GM19438 (cell line): ENCODE measurements around the gene PUDP.

Source experiments
- ATAC-seq: cut with Tn5 transposase; IDR thresholded peaks from one replicate; pipeline ENCODE4 v1.9.1; 2021; ENCODE audit warnings: low read depth; ENCODE audit not compliant: unreplicated experiment

The PUDP gene

DNA sequence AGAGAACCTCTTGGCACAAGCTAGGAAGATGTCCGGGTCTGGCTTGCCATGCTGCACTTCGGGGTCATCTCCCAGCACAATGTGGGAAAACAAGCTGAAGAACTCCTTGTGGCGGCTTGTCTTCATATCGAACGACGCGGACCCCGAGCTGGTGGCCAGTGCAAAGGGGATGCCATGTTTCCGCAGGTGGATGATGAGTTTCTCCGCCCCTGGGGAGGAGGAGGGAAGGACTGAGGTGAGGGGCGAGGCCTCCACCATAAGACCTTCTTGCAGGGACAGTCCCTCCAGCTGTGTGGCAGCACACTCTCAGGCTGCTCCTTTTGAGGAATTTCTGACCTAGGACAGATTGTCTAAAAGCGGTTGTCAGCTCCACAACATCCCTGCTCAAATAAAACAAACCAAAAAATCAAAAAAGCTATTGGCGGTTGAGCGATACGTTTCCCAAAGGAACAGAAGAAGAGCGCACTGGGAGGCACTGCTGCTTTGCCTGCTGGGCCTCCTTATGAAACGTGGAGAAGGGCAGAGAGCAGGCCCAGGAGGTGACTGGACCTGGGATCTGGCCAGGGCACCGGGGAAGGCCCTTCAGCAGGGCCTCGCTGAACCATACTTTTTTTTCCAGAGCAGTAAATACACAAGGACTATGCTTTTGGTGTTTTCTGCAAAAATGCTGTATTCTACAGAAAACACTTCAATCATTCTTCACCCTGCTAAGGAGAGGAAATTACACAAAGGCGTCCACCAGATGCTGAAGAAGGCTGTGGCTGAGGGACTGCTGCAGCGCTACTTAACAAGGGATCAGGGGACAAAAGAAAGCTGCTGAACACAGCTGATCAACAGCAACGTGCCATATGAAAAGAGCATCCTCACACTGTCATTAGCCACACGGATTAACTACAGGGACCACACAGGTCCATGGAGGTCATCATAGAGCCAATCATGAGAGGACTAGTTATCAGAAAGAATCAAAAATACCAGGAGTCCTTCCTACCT lies 70.4 kb downstream of the PUDP start:
- ATAC-seq = no peak

DNA sequence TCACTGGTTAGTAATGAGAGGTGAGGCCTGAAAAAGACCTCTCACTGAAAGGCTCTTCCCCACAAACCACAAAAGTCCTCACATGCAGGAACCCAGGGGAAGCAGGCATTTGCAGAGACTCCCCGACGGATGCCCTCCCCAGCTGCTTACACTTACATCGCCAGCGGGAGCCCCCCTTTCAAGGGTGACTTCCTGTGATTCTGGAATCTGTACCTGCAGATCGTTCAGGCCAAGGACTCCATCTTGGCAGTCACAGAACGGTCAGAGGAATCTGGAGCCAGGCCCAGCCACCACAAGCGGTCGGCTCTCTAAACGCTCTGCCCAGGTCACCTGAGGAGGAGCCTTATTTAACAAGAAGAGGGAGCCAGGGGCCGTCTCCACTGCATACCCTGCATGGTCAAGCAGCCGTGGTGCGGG lies 71.7 kb downstream of the PUDP start:
- ATAC-seq = no peak

DNA sequence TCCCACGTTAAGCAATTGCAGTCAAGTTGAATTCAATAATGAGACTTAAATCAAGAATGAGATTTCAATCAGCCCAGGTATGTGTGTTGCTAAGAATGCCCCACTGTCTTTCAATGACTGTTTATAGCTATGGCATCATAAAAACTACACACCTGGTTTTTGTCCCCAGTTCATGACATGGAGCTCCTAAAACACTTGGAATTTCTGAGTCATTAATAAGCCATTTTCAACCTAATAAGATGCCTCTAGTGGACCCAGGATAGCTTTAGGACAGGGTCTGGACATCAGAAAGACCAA lies 73.1 kb downstream of the PUDP start:
- no peak for ATAC-seq

DNA sequence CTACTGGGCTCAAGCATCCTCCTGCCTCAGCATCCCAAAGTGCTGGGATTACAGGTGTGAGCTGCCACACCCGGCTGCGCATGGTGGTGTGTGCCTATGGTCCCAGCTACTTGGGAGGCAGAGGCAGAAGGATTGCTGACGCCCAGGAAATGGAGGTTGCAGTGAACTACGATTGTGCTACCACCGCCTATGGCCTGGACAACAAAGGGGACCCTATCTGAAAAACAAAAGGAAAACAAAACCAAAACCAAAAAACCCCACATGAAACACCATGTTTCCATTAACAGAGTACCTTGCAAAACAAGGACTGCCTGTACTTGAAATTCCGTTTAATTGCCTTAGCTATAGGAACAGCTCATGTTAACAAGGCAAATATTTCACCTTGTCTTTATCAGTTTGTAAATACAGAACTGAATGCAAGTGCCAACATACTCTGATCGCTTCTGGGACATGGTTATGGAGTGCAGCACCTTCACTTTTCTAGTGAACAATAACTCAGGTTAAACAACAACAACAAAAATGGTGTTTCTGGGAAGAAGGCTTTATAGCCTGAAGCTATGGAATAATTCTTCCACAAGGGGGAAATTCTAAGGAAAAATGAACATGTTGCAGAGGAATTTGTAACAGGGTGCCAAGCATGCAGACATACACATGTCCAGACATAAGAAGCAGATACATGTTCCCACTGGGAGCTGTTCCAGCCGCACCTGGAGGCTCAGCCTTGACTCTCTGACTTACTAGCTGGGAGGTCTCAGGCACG lies 73.6 kb downstream of the PUDP start:
- no peak for ATAC-seq

DNA sequence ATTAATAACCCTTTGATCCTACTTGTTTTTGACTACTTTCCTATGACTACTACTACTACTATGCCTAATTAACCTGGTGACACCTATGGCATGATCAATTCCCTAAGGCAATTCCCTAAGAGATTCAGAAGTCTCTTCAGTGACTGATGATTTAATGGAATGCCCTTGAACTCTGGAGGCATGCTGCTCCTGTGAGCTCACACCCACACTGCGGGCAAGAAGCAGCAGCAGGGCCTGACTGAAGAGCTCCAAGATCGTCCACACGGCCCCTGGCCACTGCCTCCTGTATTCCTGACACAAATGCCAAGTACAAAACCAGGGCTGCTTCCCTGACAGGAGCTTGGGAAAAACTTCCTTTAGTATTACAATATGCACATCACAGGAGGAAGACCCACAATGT lies 74.6 kb downstream of the PUDP start:
- ATAC-seq = no peak

DNA sequence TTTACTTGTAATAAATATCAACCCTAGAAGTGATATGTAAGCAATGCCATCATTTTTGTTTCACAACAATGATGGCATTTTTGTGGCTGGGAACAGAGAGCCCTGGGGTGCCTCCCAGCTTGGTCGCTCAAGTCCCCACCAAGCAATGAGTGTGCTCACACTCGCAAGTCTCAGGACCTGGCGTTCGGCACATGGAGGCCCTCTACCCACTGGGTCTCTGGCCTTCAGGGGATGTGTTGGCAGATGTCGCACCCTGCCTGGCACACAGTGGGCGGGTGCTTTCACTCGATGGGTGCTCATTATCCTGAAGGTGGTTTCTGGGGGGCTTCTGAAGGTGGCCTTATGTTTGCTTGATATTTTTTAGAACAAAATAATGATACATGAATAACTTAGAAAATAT lies 75.1 kb downstream of the PUDP start:
- ATAC-seq = no peak

DNA sequence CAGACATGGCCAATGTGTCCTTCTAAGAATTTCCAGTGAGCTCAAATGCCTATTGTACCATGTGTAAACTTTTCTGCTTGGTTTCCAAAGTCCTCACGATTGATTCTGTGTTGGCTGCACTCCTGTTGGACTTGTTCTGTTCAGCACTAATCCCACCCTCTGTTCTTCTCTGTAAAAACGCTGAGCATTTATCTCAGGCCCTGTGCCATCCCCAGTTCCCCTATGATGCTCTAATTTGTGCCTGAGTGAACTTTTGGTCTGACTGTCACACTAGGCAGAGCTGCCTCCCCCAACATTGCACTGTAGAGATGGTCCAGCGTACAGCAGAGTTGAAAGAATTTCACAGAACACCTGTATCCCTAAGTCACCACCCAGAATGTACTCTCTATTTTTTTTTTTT lies 76.6 kb downstream of the PUDP start:
- no peak for ATAC-seq

DNA sequence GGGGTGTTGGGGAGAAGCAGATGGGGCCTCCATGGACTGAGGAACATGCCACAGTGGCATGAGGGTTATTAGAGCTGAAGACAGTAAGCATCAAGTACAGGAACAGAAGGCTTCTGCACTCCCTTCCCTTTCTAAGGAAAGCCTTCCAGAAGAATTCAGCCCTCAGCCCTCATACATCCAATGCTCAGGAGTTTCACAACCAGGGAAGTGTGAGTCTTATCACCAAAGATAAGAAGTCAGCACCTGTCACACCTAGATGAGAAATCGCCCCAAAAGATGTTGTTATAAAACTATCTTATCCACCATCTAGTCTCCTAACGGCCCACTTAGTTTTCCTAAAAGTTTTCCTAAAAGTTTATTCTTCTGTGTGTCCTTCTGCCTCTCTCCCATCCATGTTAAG lies 78.4 kb downstream of the PUDP start:
- ATAC-seq = no peak

DNA sequence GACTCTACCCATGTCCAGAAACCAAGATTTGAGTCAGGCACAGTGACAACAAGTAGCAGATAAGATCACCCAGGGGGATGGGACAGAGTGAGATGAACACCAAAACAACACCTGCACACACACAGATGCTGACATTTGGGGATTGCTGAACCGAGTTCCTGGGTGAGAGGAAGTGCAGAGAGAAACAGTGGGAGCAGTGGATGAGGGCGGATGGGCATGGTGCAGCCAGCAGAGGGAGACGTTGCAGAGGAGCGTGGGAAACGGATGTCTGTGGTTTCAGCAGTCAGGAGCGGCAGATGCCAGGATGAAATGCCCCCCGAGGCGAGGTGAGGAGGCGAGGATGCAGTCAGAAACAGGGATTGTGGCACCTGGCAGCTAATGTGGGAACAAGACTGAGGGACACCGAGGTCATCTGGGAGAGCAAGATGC lies 79.0 kb downstream of the PUDP start:
- ATAC-seq = peak; percentile 53

DNA sequence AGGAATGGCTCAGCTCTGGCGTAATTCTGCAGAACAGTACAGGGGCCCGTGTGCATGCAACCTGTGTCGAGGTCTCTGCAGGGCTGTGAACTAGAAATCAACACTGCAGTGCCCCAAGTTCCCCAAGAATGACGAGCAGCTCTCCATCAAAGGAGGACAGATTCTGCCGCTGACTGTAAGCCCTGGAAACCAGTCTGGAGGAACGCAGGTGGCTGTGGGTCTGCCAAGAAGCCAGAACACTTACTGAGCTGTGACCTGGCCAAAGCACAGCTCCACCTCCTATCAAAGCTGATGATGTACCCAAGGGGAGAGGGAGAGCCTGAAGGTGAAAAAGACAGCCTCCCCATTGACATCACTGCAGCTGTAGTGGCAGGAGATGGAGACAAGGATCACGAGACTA lies 80.7 kb downstream of the PUDP start:
- ATAC-seq = no peak

DNA sequence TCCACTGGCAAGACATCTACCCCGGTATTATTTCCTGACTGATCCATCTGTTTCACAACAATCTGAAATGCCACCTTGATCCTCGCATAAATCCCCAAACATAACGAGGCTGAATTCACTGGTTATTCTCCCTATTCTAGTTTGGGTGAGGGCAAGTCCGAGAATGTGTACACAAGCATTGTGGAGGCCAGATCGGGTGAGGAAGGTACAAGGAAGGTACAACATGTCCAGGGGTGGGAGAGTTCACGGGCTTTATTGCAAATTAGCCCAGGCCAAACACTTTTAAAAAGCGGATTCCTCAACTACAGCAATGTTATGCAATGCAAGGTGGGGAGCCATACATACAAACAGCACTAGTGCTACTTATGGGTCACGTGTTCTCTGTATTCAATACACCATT lies 82.5 kb downstream of the PUDP start:
- ATAC-seq = no peak

DNA sequence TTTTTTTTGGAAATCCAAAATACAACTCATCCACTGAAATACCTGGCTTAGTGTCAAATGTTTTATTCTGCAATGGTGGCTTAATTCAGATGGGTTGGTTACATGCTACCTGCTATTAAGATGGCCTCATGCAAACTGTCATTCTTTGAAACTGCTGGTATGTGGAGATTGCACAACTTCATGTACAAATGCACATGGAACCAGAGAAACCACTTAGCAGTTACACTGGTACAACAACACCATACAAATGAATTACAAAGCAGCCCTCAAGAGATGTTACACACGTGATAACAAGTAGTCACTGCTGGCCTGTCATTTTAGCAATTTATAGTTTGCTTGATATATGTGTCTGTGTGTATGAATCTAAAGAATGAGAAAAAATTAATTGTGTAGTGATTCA lies 85.0 kb downstream of the PUDP start:
- ATAC-seq = no peak

DNA sequence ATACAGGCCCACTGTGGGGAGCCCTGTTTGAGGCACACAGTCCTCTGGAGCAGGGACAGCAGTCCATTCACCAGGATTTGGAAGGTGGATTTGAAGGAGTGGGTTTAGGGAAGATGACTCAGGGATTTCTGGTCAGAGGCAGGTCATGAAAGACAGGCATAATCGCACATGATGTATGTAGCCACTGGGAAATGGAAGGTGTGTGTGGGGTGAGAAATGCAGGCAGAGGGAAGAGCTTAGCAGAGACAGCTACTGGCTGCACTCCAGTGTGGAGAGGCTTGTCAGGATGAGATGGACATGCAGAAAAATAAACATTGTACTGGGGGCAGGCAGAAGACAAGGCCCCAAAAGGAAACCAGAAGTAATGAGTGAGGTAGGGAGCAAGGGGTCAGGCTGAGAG lies 85.7 kb downstream of the PUDP start:
- ATAC-seq = no peak

DNA sequence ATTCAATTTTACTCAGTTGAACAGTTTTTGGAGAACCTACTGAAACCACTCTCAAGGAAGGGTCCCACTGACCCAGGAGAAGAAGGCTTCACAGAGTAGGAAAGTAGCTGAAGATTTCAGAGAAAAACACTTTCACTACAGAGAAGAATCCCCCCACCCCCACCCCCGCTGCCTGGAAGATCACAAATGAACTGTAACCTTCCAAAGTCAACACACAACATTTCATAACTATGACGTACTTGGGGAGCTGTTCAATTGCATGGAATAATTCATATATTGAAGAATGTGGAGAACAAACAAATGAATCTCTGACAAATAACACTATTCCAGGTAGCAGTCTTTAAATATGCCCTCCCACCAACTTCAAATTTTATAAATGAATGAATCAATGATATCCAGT lies 86.5 kb downstream of the PUDP start:
- ATAC-seq = no peak

DNA sequence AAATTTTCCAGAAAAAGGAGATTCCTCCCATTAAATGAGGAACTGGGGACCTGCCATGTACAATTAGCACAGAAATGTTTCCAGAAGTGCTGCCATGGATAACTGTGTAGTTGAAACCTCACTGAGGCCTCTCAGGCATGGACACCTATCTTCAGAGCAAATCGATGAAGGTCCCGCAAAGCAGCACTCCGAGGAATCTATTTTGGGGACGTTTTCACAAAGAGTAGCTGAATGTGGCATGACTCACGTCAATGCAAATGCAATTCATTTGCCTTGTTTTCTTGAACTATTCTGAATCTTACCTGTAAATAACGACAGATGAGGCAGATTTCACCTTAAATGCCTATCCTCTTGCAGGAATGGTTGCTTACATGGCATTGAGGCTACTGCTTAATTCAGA lies 87.5 kb downstream of the PUDP start:
- ATAC-seq = no peak

DNA sequence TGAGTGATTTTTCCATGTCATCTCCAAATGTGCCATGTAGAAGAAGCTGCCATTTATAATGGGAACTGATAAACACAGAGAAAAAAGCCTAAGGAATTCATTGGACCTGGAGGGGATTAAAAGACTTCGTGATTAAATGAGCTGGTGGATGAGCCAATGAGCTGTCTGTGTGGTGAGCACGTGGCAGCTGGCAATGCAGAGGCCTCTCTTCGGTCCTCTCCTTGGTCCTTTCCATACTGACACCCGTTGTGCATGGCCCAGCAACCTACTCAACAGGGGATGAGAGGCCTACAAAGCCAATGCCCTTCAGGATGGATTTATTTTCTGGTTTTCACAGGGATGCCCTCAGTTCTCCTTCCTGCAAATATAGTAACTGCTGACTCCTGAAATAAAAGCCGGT lies 88.1 kb downstream of the PUDP start:
- peak; percentile 6 for ATAC-seq

DNA sequence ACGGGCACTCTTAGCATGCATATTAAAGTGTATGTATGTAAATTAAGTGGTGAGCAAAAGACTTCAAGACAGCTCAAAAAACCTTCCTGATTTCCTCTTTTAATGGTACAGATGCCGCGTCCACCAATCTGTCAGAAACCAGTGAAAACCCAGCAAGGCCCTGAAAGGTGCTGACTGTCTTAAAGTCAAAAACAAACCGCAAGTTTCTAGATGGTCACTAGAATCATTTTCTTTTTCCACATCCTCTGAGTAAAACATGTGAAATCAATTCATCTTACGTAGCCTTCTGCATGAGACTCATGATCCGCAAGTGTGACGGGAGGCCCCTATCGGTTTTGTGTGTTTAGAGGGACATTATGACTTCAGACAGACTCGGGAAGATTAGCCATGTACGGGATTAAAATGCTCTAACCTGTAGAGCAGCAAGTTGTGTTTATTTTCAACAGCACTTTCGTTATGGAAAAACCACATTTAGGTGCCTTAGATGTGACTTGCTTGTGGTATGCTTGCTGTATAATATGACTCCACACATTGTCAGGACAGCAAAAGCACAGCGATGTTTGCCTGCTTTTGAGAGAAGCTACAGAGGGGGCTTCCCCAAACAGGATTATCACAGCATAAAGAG lies 88.6 kb downstream of the PUDP start:
- peak; percentile 86 for ATAC-seq

DNA sequence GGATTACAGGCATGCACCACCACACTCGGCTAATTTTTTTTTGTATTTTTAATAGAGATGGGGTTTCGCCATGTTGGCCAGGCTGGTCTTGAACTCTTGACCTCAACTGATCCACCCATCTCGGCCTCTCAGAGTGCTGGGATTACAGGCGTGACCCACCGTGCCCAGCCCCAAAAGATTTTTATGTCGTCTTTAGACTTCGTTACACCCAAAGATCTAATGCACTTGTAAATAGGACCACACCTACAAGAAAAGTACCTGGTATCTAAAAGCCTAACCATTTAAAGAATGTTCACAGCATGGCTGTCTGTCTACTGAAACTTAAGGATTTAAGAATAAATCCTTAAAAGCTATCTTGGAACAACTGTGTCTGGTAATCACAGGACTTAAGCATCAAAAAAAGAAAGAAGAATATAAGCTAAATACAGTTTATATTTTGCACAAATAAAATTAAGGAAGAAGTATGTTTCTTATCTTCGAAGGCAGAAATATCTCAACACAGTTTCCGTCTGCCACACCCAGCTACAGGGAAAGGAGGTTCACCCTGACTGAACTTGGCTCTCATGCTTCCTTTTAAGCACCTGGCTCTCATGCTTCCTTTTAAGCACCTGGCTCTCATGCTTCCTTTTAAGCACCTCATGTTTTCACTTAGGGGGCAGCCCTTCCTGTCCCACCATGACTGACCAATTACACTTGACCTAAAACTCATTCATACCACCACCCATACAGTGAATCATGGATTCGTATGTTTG lies 92.4 kb downstream of the PUDP start:
- no peak for ATAC-seq

DNA sequence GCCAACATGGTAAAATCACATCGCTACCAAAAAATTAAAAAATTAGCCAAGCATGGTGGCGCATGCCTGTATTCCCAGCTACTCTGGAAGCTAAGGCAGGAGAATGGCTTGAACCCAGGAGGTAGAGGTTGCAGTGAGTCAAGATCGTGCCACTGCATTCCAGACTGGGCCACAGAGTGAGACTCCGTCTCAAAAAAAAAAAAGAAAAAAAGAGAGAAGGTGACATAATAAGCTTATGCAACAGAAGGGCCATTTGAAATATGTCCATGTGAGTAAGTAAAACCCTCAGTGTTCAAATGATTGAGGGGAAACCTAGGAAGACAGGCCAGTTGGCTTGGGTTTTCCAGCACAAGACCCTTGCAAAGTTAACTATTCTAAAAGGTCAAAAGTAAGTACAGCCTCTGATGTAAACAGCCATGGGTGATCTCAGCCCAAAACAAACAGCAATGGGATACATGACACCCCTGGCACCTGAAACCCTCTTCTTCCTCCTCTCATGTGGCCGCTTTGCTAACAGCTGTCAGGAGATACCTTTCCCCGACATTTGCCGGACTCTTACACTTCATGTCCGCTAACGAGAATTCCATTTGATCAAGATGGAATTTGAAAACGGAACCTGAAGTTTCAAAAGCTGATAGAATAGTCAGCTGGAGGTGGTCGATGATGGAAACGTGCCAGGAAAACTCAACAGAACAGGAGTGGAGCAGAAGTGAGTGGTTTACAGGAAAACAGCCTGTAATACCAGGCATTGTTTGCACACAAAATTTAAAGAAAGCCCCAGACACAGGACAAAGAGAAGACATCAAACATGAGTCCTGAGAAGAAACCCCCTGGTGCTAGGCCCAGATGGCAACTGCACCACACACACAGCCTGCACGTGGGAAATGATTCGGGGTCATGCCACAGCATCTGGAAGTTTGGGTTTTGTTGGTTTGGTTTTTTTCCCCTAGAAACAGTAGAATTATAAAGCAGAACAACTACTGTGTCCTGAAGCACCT lies 93.4 kb downstream of the PUDP start:
- ATAC-seq = no peak

DNA sequence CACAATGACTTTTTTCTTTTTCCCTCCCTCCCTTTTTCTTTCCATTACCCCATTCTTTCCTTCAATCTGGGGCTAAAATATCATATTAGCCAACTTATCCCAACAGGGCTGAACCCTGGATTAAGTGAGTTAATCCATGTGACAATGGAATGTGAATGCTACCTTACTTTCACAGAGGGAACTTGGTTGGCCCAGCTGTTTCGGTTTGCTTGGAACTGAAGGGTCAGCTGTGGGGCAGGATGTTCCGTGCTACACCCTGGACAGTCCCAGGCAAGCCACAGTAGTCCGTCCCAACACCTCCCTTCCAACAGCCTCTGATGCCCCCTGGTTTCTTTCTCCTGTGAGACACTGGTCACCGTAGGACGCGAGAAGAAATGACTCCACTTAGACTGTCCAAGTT lies 95.4 kb downstream of the PUDP start:
- ATAC-seq = no peak
